Measurements from ENCODE around the gene TEAD2.

TEAD2 gene

DNA sequence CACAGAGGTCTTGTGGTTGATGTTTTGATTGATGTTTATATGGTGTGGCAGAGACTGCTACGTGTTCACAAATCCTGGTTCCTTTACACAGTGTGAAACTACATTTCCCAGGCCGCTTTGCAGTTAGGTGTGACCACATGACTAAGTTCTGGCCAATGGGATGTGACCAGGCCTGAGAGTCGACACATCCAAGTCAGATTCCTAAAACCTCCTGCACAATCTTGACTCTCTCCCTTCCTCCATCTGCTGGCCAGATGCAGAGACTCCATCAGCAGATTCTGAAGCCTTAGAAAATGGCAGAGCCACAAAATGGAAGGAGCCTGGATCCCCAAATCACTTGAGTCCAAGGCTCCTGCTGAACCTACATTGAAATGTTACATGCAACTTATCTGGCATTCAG lies 14.4 kb downstream of the TEAD2 start:
- Histone ChIP-seq H3K9me3 (ENCODE audit: control extremely low read depth in 1 of 5, control insufficient read depth in 4 of 5, insufficient read depth in 2 of 5, low read depth in 1 of 5, low read length in 4 of 5) (peaks cover 0 to 5% (median 0%) of the 10 kb centered on the region in 5 experiments), H3K4me1 (ENCODE audit: control extremely low read depth in 1 of 4, control insufficient read depth in 4 of 4, insufficient read depth in 4 of 4, low read length in 3 of 4) (no peaks in the 10 kb centered on the region), H3K4me3 (ENCODE audit: control insufficient read depth in 1 of 7, extremely low read depth in 1 of 7, insufficient read depth in 4 of 7, low read depth in 2 of 7, low read length in 6 of 7) (no peak overlapping the region), H3K36me3 (ENCODE audit: control insufficient read depth in 4 of 4, insufficient read depth in 4 of 4, low read length in 3 of 4) (no peaks in the 10 kb centered on the region), H3K27ac (ENCODE audit: insufficient read depth in 1 of 2, low read depth in 1 of 2, low read length in 2 of 2, poor library complexity in 1 of 2, severe bottlenecking in 2 of 2) (no peak overlapping the region), H3K27me3 (replicated peaks in 2 of 5; ENCODE audit: control insufficient read depth in 4 of 5, insufficient read depth in 5 of 5, low read length in 4 of 5) (peaks cover 0 to 3% (median 0%) of the 10 kb centered on the region in 5 experiments)
- ChIA-PET POLR2A (no interaction called here), CTCF (no interaction called here)
- DNase-seq, result peak in 2 of 3 donors; percentile 49 to 58
- WGBS (ENCODE audit: insufficient coverage), result 88% methylated on average over 3 of the region's 3 CpGs

DNA sequence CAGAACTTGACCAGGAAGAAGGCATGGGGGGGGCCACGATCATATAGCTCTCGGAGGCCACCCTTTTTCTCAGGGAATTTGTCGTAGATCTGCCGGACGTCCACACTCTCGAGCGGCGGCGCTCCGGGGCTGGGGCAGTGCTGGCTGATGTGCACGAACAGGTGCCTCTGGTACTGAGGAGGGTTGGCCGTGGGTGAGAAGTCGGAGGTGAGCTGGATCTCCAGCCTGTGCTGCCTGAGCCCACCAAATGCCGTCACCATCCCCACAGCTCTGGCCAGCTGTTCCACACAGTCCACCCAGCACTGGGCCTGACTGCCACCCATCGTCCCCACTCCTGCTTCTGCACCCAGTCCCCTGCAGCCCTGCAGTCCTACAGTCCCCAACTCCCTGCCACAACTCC lies 15.0 kb downstream of the TEAD2 start:
- CTCF ChIA-PET, result interaction anchor here (1.0 kb wide), 1 partner anchor 92 kb away, joined by 3 read pairs; no protein-coding TSS in a partner anchor
- Histone ChIP-seq H3K27ac (ENCODE audit: insufficient read depth in 1 of 2, low read depth in 1 of 2, low read length in 2 of 2, poor library complexity in 1 of 2, severe bottlenecking in 2 of 2) (no peak overlapping the region), H3K9me3 (ENCODE audit: control extremely low read depth in 1 of 5, control insufficient read depth in 4 of 5, insufficient read depth in 2 of 5, low read depth in 1 of 5, low read length in 4 of 5) (peaks cover 0 to 5% (median 0%) of the 10 kb centered on the region in 5 experiments), H3K4me1 (ENCODE audit: control extremely low read depth in 1 of 4, control insufficient read depth in 4 of 4, insufficient read depth in 4 of 4, low read length in 3 of 4) (no peaks in the 10 kb centered on the region), H3K4me3 (ENCODE audit: control insufficient read depth in 1 of 7, extremely low read depth in 1 of 7, insufficient read depth in 4 of 7, low read depth in 2 of 7, low read length in 6 of 7) (no peak overlapping the region), H3K36me3 (ENCODE audit: control insufficient read depth in 4 of 4, insufficient read depth in 4 of 4, low read length in 3 of 4) (peaks cover 0 to 3% (median 0%) of the 10 kb centered on the region in 4 experiments), H3K27me3 (replicated peaks in 2 of 5; ENCODE audit: control insufficient read depth in 4 of 5, insufficient read depth in 5 of 5, low read length in 4 of 5) (peaks cover 0 to 3% (median 0%) of the 10 kb centered on the region in 5 experiments)
- over 99% methylated on average over 14 of the region's 15 CpGs for WGBS (ENCODE audit: insufficient coverage)
- no peak for DNase-seq
- POLR2A ChIA-PET, result no interaction called here

DNA sequence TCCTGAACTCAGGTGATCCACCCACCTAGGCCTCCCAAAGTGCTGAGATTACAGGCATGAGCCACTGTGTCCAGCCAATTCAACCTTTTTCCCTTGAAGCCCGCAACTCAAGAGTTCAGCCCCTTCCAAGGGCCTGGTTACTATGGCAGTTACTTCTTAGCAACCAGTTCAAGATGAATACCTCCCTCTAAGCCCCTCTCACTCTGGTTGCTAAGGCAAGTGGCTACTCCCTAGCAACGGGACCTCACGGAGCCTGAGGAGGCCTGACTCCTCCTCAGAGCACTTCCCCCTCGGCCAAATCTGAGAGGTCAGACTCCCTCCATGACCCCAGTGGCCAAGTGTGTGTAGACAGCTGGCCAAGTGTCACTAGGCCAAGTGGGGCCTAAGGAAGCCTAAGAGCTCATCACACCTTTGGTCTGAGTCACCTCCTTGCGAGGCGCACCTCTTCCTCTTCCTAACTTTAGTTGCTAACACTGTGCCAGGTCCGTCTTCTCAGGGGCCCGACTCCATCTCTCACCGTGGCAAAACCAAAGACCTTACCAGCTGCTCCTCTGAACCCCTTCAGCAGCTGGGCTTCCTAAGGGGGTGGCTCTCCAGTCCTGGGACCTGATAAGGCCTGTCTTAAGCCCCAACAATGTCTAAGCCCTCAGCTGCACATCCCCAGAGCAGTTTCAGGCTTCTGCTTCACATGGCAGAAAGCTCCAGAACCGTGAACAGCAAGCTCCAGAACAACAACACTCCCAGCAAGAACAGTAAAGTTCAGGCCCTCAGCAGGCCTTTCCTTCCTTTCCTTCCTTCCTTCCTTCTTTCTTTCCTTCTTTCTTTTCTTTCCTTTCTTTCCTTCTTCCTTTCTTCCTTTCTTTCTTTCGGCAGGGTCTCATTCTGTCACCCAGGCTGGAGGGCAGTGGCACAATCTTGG lies 17.5 kb downstream of the TEAD2 start:
- Histone ChIP-seq H3K9me3 (ENCODE audit: control extremely low read depth in 1 of 5, control insufficient read depth in 4 of 5, insufficient read depth in 2 of 5, low read depth in 1 of 5, low read length in 4 of 5) (peaks cover 0 to 5% (median 0%) of the 10 kb centered on the region in 5 experiments), H3K27me3 (replicated peaks in 2 of 5; ENCODE audit: control insufficient read depth in 4 of 5, insufficient read depth in 5 of 5, low read length in 4 of 5) (no peaks in the 10 kb centered on the region), H3K4me1 (ENCODE audit: control extremely low read depth in 1 of 4, control insufficient read depth in 4 of 4, insufficient read depth in 4 of 4, low read length in 3 of 4) (peaks cover 0 to 9% (median 5%) of the 10 kb centered on the region in 4 experiments), H3K27ac (ENCODE audit: insufficient read depth in 1 of 2, low read depth in 1 of 2, low read length in 2 of 2, poor library complexity in 1 of 2, severe bottlenecking in 2 of 2) (no peak overlapping the region), H3K4me3 (ENCODE audit: control insufficient read depth in 1 of 7, extremely low read depth in 1 of 7, insufficient read depth in 4 of 7, low read depth in 2 of 7, low read length in 6 of 7) (no peak overlapping the region), H3K36me3 (ENCODE audit: control insufficient read depth in 4 of 4, insufficient read depth in 4 of 4, low read length in 3 of 4) (peaks cover 0 to 9% (median 2%) of the 10 kb centered on the region in 4 experiments)
- DNase-seq, result no peak
- ChIA-PET CTCF (interaction anchor here (2.1 kb wide), 1 partner anchor 9 kb away, joined by 5 read pairs; the partner anchor contains the start of gene CD37), POLR2A (no interaction called here)
- 93% methylated on average over 10 of the region's 11 CpGs for WGBS (ENCODE audit: insufficient coverage)

DNA sequence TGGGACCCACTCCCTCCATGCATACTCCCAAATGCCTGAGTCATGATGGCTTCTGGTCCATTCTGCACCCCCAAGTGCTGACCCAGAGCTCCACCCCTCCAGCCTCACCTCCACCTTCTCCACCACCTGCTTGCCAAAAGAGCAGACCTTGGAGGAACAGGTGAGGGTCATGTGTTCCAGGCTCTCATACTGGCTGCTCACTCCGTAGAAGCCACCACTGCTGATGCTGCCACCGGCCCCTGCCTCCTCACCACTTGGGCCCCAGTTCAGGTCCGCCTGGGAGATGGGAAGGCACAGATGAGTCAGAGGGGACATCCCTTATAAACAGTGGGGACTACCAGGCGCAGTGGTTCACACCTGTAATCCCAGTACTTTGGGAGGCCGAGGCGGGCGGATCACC lies 19.1 kb downstream of the TEAD2 start:
- CTCF ChIA-PET, result interaction anchor here (1.0 to 2.1 kb wide), 2 partner anchors 8 to 10 kb away, joined by 3 to 5 read pairs; partner anchors contain the start of gene CD37
- POLR2A ChIA-PET, result no interaction called here
- no peaks in the 10 kb centered on the region for H3K27me3 ChIP-seq (replicated peaks in 2 of 5; ENCODE audit: control insufficient read depth in 4 of 5, insufficient read depth in 5 of 5, low read length in 4 of 5)
- DNase-seq, result no peak
- H3K36me3 ChIP-seq (ENCODE audit: control insufficient read depth in 4 of 4, insufficient read depth in 4 of 4, low read length in 3 of 4), result peaks cover 2 to 19% (median 16%) of the 10 kb centered on the region in 4 experiments
- peaks cover 0 to 13% (median 7%) of the 10 kb centered on the region in 4 experiments for H3K4me1 ChIP-seq (ENCODE audit: control extremely low read depth in 1 of 4, control insufficient read depth in 4 of 4, insufficient read depth in 4 of 4, low read length in 3 of 4)
- no peak overlapping the region for H3K27ac ChIP-seq (ENCODE audit: insufficient read depth in 1 of 2, low read depth in 1 of 2, low read length in 2 of 2, poor library complexity in 1 of 2, severe bottlenecking in 2 of 2)
- no peaks in the 10 kb centered on the region for H3K9me3 ChIP-seq (ENCODE audit: control extremely low read depth in 1 of 5, control insufficient read depth in 4 of 5, insufficient read depth in 2 of 5, low read depth in 1 of 5, low read length in 4 of 5)
- WGBS (ENCODE audit: insufficient coverage), result 80% methylated on average over 2 of the region's 7 CpGs
- H3K4me3 ChIP-seq (ENCODE audit: control insufficient read depth in 1 of 7, extremely low read depth in 1 of 7, insufficient read depth in 4 of 7, low read depth in 2 of 7, low read length in 6 of 7), result no peak overlapping the region

DNA sequence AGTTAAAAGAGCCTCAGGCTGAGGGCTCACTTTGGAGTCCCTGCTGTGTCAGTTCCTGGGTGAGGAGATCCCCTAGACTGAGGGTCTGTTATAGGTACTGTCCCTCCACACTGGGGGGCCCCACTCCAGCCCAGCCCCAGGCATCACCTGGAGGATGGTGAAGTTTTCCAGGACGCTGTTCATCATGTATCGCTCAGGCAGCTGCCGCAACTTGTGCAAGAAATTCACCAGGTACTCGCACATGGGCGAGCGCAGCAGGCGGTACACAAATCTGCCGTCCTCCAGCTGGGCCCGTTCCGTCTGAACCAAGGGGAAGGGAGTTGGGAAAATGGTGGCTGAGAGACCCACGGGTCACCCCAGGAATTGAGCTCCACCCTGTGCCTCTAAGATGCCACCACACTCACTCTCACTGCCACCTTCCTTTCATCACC lies 19.9 kb downstream of the TEAD2 start:
- H3K9me3 ChIP-seq (ENCODE audit: control extremely low read depth in 1 of 5, control insufficient read depth in 4 of 5, insufficient read depth in 2 of 5, low read depth in 1 of 5, low read length in 4 of 5), result no peaks in the 10 kb centered on the region
- H3K27ac ChIP-seq (ENCODE audit: insufficient read depth in 1 of 2, low read depth in 1 of 2, low read length in 2 of 2, poor library complexity in 1 of 2, severe bottlenecking in 2 of 2), result no peak overlapping the region
- no peak for DNase-seq
- peaks cover 0 to 13% (median 7%) of the 10 kb centered on the region in 4 experiments for H3K4me1 ChIP-seq (ENCODE audit: control extremely low read depth in 1 of 4, control insufficient read depth in 4 of 4, insufficient read depth in 4 of 4, low read length in 3 of 4)
- no peak overlapping the region for H3K4me3 ChIP-seq (ENCODE audit: control insufficient read depth in 1 of 7, extremely low read depth in 1 of 7, insufficient read depth in 4 of 7, low read depth in 2 of 7, low read length in 6 of 7)
- peaks cover 2 to 26% (median 20%) of the 10 kb centered on the region in 4 experiments for H3K36me3 ChIP-seq (ENCODE audit: control insufficient read depth in 4 of 4, insufficient read depth in 4 of 4, low read length in 3 of 4)
- H3K27me3 ChIP-seq (replicated peaks in 2 of 5; ENCODE audit: control insufficient read depth in 4 of 5, insufficient read depth in 5 of 5, low read length in 4 of 5), result no peaks in the 10 kb centered on the region
- CTCF ChIA-PET, result interaction anchor here (1.0 kb wide), 1 partner anchor 9 kb away, joined by 3 read pairs; no protein-coding TSS in a partner anchor
- POLR2A ChIA-PET, result no interaction called here
- WGBS (ENCODE audit: insufficient coverage), result no CpG with 5 or more reads among the region's 11 CpGs

DNA sequence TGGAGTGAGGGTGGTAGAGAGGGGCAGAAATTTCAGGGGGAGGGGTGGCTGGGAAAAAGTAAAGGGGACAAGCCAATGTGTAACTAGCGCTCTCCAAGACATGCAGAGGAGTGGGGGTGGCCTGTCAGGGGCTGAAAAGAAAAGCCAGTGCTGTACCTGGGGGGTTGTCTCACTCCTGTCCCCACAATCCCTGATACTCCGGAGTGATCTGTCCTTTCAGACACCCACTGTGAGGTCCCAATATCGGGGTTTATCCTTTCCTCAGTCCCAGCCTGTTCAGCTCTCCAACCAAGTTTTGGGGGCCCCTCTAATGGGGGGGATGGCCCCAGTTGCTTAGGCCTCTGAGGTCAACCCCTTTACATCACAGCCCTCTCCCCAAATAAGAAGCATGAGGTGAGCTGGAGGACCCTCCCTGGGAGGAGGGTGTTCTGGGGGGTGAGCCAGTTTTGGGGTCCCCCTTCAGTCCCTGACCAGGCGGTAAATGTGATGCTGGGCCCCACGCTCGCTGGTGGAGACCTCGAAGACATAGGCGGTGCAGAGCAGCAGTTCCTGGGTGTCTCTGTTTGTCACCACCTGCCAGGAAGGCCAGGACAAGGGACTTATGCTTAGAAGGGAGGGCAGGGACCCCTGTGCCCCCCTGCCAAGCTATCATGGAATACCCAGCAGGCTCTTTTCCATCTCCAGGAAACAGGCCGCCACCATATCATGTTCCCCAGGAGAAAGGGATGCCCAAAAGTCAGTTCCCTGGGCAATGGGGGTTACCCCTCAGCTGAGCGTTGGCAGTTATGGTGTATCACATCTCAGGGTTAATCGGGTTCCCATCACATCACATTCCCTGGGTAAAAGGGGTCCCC lies 21.1 kb downstream of the TEAD2 start:
- POLR2A ChIA-PET, result no interaction called here

More for the DNA sequence above, 21.1 kb downstream of the TEAD2 start:
- WGBS (ENCODE audit: insufficient coverage), result 94% methylated on average over 8 of the region's 11 CpGs
- no peak for DNase-seq
- no peak overlapping the region for H3K27ac ChIP-seq (ENCODE audit: insufficient read depth in 1 of 2, low read depth in 1 of 2, low read length in 2 of 2, poor library complexity in 1 of 2, severe bottlenecking in 2 of 2)
- H3K9me3 ChIP-seq (ENCODE audit: control extremely low read depth in 1 of 5, control insufficient read depth in 4 of 5, insufficient read depth in 2 of 5, low read depth in 1 of 5, low read length in 4 of 5), result no peaks in the 10 kb centered on the region
- H3K27me3 ChIP-seq (replicated peaks in 2 of 5; ENCODE audit: control insufficient read depth in 4 of 5, insufficient read depth in 5 of 5, low read length in 4 of 5), result no peaks in the 10 kb centered on the region
- CTCF ChIA-PET, result interaction anchor here (1.1 kb wide), 1 partner anchor 8 kb away, joined by 3 read pairs; no protein-coding TSS in a partner anchor
- H3K4me3 ChIP-seq (ENCODE audit: control insufficient read depth in 1 of 7, extremely low read depth in 1 of 7, insufficient read depth in 4 of 7, low read depth in 2 of 7, low read length in 6 of 7), result no peak overlapping the region
- H3K36me3 ChIP-seq (ENCODE audit: control insufficient read depth in 4 of 4, insufficient read depth in 4 of 4, low read length in 3 of 4), result peaks cover 2 to 33% (median 25%) of the 10 kb centered on the region in 4 experiments
- peaks cover 0 to 22% (median 16%) of the 10 kb centered on the region in 4 experiments for H3K4me1 ChIP-seq (ENCODE audit: control extremely low read depth in 1 of 4, control insufficient read depth in 4 of 4, insufficient read depth in 4 of 4, low read length in 3 of 4)

All from common myeloid progenitor, CD34-positive (primary cell).